NCI-H1694 (cell line): ENCODE results near the gene MAP3K8.

Experiments
- DNase-seq: peaks from one replicate; lab custom pipeline; 2025; lab: John Stamatoyannopoulos, UW

Gene MAP3K8

GRCh38 chr10:30433730-30434272 lies at the start of gene MAP3K8:
TSS of gene MAP3K8 (plus strand) at chr10:30434184. CDS start at chr10:30438939, 4,755 bp downstream.
- peak; percentile 13 for DNase-seq

DNA sequence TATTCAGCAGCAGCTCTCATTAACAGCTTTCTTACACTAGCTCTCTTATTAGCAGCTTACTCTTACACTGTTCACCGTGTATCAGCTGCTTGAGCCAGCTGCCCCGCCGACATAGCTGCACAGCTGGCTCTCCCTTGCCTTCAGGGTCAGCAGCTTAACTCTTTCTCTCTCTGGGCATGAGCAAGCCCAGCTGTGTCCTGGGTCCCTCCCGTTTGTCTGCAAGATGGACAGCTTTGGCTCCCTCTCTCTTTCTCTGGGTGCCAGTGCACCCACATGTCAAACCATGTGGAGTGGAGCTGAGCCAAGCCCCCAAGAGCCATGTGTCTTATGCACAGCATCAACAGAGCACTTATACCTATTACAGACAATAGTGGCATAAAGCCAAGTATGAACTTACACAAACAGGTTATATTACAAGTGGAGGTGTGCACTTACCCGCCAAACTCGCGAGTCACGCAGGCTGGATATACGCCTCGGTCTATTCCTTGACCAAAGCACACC lies 49.2 kb upstream of the MAP3K8 start:
- DNase-seq = peak; percentile 15

- DNase-seq = no peak
Observed at GRCh38 chr10:30386801-30387588, 47.0 kb upstream of the MAP3K8 start.

GRCh38 chr10:30387646-30388243 lies 46.2 kb upstream of the MAP3K8 start:
- DNase-seq = no peak

DNA sequence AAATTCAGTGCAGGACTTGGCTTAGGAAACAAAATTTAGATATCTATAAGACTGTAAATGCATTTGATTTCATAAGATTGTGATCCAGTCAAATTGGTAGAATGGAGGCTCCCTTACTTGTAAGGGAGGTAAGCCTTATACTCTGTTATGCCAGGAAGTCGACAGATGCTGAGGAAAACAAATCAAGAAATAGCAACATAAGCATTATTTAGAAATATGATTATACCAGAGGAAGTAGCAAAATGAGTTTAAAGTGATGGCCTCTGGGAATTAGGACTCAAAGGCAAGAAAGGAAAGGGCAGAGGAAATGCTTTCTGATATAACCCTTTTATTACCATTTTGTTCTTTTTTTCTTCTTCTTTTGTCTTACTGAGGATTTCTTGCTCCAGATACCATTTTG lies 44.4 kb upstream of the MAP3K8 start:
- no peak for DNase-seq

GRCh38 chr10:30390207-30390606 lies 43.8 kb upstream of the MAP3K8 start:
- no peak for DNase-seq

GRCh38 chr10:30391266-30391665 lies 42.7 kb upstream of the MAP3K8 start:
- no peak for DNase-seq

GRCh38 chr10:30392564-30392990 lies 41.4 kb upstream of the MAP3K8 start:
- peak; percentile 50 for DNase-seq

DNA sequence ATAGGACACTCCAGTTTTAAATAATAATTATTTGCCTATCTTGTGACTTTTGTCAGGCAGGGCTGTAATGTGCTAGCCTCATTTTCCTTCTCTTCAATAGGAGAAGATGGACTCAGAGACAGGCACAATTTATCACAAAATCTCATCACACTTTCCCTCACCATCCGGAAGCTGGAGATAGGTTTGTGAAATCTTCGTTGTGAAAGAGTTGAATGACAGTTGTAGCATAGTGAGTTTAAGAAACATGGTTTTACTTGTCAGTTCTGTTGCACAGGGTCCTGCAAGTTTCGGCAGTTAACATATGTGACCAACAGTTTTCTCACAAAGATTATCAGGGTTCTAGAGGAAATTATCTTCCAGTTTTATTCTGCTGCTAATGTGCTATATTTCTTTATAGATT lies 37.7 kb upstream of the MAP3K8 start:
- no peak for DNase-seq

- DNase-seq = no peak
Observed at GRCh38 chr10:30396698-30397097, 37.3 kb upstream of the MAP3K8 start.

DNA sequence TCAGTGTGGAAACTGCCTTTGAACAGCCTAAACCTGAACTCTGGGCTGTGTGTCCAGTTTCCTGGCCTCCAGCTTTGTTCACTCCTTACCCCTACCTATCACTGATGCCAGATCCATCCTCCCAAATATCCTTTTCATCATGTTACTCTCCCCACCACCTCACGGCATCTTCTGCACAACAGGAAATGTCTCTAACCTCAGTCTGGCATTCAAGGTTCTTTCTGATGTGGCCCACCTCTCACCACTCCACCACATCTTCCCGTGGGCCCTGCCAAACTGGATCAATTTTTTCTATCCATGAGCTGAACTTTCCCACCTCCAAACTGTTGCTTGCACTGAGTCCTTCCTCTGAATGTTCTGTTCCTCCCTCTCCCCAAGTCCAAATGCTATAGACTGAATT lies 35.8 kb upstream of the MAP3K8 start:
- DNase-seq = no peak

DNA sequence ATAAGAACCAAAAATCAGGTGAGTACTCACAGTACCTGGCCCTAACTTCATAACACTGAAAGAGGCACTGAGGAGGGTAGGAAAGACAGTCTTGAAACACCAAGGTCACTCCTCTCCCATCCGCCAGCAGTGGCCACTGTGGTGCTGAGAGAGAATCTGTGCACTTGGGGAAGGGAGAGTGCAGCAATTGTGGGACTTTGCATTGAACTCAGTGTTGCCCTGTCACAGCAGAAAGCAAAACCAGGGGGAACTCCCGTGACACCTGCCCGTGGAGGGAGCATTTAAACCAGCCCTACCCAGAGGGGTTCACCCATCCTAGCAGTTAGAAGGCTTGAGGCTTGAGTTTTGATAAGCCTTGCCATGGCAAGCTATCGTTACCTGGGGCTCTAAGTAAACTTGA lies 35.2 kb upstream of the MAP3K8 start:
- no peak for DNase-seq

- no peak for DNase-seq
Observed at GRCh38 chr10:30403494-30403893, 30.5 kb upstream of the MAP3K8 start.

DNA sequence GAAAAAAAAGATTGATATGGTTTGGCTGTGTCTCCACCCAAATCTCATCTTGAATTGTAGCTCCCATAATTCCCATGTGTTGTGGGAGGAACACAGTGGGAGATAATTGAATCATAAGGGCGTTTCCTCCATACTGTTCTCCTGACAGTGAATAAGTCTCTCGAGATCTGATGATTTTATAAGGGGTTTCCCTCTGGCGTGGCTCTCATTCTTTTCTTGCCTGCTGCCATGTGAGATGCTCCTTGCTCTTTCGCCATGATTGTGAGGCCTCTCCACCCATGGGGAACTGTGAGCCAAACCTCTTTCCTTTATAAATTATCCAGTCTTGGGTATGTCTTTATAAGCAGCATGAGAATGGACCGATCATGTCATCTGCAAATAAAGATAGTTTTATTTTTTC lies 29.4 kb upstream of the MAP3K8 start:
- no peak for DNase-seq

DNA sequence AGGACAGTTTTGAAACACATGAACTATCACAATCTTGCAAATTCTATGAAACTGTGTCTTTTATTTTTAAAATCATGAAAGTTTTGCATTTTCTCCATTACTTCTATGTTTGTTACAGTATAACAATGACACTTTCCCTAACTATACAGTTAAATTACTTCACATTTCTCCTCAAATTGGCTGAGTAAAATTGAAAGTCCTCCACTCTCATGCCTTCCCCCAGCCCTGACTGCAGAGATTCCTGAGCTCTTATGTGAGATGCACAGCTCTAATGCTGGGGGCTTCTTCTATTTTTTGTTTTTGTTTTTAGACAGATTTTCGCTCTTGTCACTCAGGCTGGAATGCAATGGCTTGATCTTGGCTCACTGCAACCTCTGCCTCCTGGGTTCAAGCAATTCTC lies 22.7 kb upstream of the MAP3K8 start:
- no peak for DNase-seq

- no peak for DNase-seq
Observed at GRCh38 chr10:30412901-30413300, 21.1 kb upstream of the MAP3K8 start.

DNA sequence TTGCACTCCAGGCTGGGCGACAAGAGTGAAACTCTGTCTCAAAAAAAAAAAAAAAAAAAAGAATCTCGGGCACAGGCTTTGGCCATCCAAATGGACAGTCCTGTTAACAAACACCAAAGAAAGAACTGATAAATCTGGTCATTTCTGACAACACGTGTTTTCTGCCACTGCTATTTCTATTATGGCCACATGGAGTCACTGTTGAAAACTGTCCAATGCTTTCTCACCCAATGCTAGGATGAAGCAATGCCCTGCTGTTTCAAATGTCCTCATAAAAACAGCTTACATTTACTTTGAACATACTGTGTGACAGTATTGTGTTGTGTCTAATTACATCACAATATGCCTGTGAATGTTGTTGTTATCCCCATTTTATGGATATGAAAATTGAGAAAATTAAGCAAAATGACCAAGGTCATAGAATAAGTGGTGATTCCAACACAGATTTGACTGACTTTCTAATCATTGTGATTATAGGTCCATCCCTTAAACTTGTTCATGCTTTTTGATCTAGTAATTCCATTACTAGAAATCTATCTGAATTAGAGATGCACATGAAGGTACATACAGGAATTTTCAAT lies 19.9 kb upstream of the MAP3K8 start:
- peak; percentile 32 for DNase-seq

DNA sequence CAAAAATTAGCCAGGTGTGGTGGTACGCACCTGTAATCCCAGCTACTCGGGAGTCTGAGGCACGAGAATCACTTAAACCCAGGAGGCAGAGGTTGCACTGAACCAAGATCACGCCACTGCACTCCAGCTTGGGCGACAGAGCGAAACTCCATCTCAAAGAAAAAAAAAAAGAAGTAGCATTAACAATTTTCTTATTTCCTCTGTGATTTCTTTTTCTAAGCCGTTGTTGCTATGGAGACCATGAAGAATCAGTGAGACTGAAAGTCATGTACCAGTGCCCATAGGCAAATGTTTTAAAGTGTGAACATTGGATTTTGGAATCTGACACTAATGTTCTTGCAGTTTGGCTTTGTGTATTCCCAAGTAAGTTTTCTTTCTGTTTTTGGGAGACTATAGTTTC lies 18.4 kb upstream of the MAP3K8 start:
- no peak for DNase-seq

DNA sequence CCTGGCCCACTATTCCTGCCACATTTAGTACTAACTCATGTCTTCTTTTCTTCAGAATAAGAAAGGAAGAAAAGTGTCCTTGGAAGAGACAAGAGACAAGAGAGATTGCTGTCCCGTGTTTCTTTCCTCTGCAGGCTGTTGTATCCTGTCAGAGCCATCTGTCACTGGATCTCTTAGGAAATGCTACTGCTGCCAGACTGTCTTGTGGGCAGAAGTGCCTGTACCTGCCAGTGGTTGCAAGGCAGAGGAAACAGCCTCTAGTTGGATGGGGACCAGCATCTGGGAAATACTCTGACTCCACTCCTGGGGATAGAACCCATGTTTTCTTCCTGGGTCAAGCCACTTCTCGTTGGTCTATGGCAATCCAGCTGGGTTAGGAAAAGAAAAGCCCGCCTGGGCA lies 16.7 kb upstream of the MAP3K8 start:
- DNase-seq = peak; percentile 29

GRCh38 chr10:30420266-30420665 lies 13.7 kb upstream of the MAP3K8 start:
- DNase-seq = no peak

GRCh38 chr10:30420766-30421165 lies 13.2 kb upstream of the MAP3K8 start:
- no peak for DNase-seq

DNA sequence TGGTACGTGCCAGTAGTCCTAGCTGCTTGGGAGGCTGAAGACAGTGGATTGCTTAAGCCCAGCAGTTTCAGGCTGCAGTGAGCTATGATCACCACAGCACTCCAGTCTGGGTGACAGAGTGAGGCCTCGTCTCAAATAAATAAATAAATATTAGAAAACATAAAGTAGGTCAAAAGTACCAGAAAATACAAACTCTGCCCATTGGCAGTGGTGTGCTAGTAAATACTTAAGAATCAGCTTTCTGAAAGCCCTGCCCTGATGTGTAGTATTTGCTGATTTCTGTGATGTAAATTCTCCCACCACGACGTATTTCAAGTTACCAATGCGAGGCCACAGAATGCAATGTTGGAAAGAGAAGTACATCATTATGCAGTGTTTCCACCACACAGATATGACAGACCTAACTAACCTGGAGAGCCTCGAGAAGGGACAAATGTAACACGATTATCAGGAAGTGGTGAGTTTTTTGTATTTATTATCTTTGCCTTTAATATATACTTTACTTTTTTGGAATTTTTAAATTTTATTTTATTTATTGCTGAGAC lies 11.8 kb upstream of the MAP3K8 start:
- no peak for DNase-seq
